HG02981 (cell line): ENCODE measurements around the gene MBD4.
A peak's percentile ranks its signal among the peaks of the same experiment; 100 is the strongest.
"Not testable (repeated sequence)": the region's sequence is repeated elsewhere in the genome, so short reads cannot be mapped to it uniquely, and the experiment has no call there.

Source experiments
- ATAC-seq: cut with Tn5 transposase; IDR thresholded peaks from one replicate; pipeline ENCODE4 v1.9.1; 2021; ENCODE audit warnings: mild to moderate bottlenecking, moderate library complexity; ENCODE audit not compliant: unreplicated experiment

Gene MBD4

GRCh38 chr3:129439817-129440617, at the start of gene MBD4, which contains the start of gene IFT122:
Gene MBD4, minus strand, starts transcription at chr3:129439948. Its CDS starts 115 bp downstream, at chr3:129439833.
Gene IFT122, plus strand, starts transcription at chr3:129440224. Its CDS starts 107 bp downstream, at chr3:129440331.
- ATAC-seq: peak; percentile 89

DNA sequence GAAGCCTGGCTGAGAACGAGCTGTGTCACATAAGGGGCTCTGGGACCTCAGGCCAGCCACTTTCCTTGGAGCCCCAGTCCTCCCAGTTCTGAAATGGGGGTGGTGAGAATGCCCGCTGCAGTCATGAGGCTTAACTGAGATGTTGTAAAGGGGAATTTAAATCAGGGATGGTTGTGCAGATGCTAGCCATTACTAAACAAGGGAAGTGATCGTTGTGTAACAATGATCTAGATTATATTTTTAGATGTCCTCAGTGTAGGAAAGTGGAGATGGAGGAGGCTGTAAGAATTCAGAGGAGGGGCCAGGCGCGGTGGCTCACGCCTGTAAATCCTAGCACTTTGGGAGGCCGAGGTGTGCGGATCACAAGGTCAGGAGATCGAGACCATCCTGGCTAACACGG, 49.5 kb upstream of the MBD4 start:
- ATAC-seq: not testable (repeated sequence)

- not testable (repeated sequence) for ATAC-seq
These were observed 48.2 kb upstream of the MBD4 start for GRCh38 chr3:129487868-129488335.

DNA sequence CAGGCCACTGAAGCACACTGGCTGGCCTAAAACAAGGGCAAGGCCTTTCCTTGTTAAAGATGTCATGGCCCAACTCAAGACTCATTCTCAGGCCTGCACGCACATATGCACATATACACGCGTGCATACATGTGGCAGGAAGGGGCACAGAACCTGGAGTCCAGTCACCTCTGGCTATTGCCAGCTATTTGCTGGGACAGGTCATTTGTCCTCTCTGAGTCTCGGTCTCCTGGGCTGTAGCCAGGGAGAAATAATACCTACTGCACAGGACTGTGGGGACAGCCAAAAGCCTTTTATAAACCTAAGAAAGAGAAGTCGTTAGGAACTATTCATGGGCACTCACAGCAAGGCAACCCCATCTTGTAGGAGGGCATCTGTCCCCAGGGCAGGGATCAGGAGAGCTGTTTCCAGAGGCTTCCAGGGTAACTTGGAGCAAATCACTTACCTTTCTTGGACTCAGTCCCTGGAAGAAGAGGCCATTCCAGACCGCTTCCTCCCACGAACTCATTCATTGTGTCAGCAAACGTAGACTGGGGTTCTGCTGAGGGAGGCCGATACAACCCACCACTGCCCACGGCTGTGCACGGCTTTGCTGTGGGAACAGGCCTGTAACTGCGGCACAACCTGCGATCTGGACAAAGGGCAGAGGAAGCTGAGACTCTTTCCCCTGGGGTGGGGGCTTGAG, 47.6 kb upstream of the MBD4 start:
- no peak for ATAC-seq

DNA sequence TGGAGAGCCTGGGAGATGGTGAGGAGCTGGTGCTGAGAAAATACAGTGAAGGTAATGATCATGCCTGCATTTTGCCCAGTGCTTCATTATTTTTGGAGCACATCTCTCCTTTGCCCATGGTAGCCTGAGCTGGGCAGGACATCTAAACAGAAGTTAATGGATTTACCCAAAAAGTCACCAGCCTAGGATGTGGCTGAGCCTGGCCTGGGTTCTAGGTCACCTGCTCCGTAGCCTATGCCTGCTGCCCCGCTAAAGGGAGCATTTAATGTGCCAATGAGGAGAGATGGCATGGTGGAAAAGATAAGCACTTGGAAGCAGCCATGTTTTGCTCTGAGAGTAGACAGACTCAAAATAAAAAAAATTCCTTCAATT, 46.9 kb upstream of the MBD4 start:
- ATAC-seq: no peak

- no peak for ATAC-seq
These were observed 46.2 kb upstream of the MBD4 start for GRCh38 chr3:129485721-129486663.

DNA sequence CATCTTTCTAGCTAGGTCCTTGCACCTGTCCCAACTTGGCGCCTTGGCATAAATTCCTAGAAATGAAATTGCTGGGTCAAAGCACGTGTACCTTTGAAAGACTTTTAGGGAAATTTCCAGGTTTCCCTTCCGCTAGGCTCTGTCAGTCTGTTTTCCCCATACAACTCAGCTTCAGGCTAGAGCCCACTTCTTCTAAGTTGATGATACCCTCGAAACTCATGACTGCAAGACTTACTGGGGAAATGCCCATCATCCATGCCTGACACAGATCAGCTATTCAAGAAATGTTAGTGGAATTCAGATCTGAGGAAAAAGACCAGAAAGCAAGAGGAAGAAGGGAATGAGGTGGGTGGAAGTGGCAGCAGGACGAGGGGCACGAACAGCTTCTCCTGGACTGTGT, 45.4 kb upstream of the MBD4 start:
- not testable (repeated sequence) for ATAC-seq

GRCh38 chr3:129483870-129484269, 44.1 kb upstream of the MBD4 start:
- ATAC-seq: no peak

DNA sequence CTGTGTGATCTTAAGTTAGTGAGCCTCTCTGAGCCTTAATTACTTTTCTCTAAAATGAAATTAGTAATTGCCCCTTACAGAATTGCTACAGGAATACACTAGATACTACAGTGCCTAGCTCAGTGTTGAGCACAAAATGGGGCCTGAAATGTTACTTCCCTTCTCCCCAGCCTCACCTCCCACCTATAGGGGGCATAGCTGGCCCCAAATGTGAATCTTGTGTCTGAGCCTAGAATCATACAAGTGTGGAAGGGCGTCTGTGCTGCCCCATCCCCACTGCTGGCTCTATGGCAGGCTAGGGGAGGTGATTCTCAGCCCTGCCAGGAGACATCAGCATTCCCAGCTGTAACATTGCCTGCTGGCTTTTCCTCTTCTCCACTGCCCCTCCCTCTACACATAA, 43.0 kb upstream of the MBD4 start:
- no peak for ATAC-seq

- ATAC-seq: no peak
These were observed 42.1 kb upstream of the MBD4 start for GRCh38 chr3:129481766-129482332.

DNA sequence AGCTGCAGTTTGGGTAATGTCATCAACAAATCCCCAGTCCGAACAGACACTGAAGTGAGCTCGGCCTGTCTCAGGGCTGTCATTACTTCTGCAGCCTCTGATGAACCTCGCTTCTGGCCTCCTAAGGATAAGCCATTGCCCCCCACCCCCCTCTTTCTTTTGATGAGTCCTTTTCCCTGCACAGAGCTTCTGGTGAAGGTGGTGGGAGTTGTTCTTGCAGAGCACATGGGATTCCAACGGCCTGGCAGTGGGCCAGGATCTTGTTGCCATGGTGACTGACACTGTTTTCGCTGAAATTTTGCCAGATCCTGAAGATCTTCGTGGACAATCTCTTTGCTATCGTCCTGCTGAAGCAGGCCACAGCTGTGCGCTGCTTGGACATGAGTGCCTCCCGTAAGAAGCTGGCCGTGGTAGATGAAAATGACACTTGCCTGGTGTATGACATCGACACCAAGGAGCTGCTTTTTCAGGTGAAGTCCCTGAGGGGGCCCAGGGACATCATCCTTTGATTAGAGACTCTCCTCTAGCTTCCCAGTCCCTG, 41.5 kb upstream of the MBD4 start:
- not testable (repeated sequence) for ATAC-seq

GRCh38 chr3:129476586-129476985, 36.8 kb upstream of the MBD4 start:
- ATAC-seq: no peak

DNA sequence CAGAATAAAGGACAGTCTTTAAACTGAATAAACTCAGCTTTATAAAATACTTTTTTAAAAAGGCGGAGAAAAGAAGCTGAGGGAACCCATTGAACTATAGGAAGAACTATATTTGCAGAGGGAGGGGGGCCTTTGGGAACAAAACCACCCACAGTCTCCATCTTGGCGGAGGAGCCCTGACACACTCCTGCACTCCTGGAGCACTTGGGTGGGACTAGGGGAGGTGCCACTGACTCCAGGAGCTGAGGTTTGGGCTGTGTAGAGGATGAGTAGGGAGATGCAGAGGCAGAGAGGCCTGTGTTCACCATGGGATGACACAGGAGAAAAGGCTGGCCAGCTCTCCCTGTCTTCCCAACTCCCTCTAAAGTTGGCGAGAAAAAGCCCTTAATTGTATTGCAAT, 36.1 kb upstream of the MBD4 start:
- ATAC-seq: no peak

DNA sequence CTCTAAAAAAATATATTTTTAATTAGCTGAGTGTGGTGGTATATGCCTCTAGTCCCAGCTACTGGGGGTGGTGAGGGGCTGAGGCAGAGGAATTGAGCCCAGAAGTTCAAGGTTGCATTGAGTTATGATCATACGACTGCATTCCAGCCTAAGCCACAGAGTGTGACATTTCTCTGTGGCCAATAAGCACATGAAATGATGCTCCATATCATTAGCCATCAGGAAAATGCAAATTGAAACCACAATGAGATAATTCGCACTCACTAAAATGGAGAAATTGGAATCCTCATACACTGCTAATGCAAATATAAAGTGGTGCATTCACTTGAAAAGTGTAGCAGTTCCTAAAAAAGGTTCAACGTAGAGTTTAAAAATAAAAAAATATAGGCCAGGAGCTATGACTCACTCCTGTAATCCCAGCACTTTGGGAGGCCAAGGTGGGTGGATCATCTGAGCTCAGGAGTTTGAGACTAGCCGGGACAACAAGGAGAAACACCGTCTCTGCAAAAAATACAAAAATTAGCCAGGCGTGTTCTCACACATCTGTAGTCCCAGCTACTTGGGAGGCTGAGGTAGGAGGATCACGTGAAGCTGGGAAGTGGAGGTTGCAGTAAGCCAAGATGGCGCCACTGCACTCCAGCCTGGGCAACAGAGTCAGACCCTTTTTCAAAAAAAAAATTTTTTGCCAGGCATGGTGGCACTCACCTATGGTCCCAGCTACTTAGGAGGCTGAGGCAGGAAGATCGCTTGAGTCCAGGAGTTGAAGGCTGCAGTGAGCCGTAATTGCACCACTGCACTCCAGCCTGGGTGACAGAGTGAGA, 35.4 kb upstream of the MBD4 start:
- ATAC-seq: no peak

- no peak for ATAC-seq
These were observed 34.0 kb upstream of the MBD4 start for GRCh38 chr3:129473769-129474152.

DNA sequence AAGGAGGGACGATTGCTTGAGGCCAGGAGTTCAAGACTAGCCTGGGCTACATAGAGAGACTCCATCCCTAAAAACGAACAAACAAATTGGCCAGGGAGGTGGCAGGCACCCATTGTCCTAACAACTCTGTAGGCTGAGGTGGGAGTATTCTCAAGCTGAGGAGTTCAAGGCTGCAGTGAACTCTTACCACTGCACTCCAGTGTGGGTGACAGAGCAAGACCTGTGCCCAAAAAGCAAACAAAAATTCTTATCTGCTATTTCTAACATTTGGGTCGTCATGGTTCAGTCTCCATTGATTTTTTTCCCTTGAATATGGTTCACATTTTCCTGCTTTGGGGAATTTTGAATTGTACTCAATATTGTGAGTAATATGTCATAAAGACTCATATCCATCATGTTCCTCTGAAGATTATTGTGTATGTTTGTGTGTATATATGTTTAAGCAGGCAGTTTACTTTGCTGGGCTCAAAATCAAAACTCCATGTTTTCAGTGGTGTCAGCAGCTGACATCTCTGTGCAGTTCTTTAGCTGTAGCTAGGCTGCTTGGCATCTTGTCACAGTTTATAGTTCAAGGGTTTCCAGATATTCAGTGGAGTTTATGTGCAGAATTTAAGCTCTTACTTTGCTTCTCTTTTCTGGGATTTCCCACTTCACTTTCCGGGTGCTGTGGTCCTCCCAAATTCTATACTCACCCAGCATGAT, 33.5 kb upstream of the MBD4 start:
- no peak for ATAC-seq

GRCh38 chr3:129470861-129471260, 31.1 kb upstream of the MBD4 start:
- no peak for ATAC-seq

- no peak for ATAC-seq
These were observed 29.3 kb upstream of the MBD4 start for GRCh38 chr3:129469026-129469425.

DNA sequence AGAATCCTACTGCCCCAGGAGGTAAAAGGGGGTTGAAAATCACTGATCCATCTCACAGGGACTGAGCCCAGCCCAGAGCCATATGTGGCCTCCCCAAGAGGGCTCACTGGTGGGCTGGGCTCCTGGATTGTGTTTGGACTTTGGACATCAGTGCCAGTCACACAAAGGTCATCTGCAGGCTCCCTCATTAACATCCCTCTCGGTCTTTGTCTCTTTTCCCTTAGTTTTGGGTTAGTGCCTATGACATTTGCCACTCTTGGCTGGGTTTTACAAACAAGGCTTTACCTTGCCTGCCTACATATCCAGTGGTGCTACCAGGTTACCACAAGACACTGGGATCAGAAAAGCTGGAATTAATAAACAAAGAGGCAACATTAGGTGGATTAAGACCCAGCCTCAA, 28.2 kb upstream of the MBD4 start:
- ATAC-seq: no peak
